Kidney tubule cell (primary cell): Measurements from ENCODE around the gene PRDX6.
A peak's percentile ranks its signal among the peaks of the same experiment; 100 is the strongest.
"Not testable (repeated sequence)": the region's sequence is repeated elsewhere in the genome, so short reads cannot be mapped to it uniquely, and the experiment has no call there.

Experiments
- DNase-seq: peaks from one replicate; pipeline ENCODE4 v3.0.0-alpha.2; 2018; ENCODE audit warnings: low spot score

Gene PRDX6

DNA sequence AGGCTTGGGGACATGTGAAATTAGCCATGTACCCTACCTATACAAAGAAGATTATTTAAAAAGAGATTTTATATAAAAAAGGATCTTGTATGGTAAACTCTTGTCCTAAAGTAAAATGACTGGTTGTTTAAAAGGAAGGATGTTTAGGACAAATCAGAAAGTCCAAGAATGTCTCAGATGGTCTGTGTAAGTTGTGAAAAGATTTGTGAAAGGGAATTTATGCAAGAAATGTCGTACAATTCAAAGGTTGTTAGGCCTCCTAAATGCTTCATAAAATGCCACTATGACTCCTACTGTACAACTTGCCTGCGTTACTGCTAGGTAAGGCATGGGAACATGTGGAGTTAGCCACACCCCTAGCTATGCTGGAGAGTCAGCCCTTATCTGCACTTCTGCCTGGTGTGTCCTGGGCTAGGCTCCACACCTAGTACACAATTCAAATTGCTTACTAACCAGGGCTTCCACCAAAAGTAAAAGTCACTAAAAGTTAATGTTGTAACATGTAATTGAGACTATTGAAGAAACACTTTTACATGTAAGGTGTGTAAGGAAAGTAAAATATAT is 19.7 kb downstream of the PRDX6 start:
- no peak for DNase-seq

DNA sequence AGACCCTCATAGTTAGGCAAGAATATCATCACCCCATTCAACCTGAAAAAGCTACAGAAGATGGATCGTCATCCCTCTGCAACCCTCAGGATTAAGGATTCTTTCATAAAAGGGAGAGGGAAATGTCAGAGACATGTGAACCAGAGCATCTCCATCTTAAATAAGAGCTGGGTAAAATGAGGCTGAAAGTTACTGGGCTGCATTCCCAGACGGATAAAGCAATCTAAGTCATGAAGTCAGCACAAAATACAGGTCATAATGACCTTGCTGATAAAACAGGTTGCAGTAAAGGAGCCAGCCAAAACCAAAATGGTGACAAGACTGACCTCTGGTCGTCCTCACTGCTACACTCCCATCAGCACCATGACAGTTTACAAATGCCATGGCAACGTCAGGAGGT is 22.6 kb downstream of the PRDX6 start:
- no peak for DNase-seq

DNA sequence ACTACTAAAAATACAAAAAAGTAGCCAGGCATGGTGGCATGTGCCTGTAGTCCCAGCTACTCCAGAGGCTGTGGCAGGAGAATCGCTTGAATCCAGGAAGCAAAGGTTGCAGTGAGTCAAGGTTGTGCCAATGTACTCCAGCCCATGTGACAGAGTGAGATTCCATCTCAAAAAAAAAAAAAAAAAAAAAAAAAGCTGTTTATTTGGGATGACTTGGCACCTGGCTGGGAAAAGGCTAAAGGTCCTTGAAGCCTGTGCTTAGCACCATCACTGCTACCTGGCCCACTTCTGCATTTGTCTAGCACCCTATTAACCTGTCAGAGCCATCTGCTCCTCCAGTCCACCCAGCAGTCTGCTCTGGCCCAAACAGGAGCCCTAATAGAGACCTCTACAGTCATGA is 25.0 kb downstream of the PRDX6 start:
- peak; percentile 24 for DNase-seq

DNA sequence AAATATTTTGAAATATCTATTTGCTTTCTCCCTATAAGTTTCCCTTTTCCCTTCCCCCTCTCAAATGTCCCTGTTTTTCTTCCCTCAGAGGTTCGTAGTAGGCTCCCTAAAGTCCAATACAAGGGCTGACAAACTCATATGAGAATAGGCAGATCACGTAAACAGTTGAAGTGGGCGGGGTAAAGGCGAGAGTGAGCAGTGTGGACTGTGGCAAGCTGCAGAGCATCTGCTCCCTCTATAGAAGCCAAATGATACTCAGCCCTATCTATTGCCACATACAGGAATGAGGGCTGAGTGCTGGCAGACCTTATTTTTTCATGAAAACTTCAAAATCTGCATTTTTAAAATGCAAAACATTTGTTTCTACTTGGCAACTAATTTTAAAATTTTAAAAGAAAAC is 26.3 kb downstream of the PRDX6 start:
- no peak for DNase-seq

DNA sequence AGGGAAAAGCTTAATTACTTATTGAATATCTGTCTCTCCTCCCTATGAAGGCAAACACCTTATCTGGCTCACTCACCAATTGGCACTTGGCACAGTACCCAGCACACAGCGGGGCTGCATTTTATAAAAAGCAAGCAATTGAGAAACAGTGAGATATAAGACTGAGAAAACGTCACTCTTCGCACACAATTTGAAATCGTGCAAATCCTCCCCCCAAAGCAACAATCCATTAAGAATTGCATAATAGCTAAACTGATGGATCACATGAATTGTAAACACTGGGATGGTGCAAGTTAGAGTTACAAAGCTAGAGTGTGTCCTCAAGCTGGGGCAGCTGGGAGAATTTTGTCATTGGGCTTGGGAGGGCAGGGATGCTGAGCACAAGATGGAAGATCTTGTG is 27.1 kb downstream of the PRDX6 start:
- no peak for DNase-seq

DNA sequence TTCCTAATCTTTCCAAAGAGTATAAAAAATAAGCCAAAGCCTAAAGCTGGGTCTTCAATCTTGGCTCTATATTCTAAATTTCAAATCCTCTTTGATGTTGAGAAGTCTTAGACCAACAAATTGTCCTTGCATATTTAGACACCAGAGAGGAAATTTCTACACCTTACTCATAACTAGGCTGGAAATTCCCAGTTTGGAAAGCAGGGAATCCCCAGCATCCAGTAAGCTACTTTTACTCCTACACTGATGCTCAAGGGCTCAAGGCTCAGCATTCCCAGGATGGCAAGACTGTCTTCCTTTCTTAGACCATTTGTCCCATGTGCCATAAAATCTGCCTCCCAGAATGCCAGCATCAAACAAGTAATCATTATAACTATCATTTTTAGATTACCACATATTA is 28.3 kb downstream of the PRDX6 start:
- DNase-seq, result peak; percentile 69

DNA sequence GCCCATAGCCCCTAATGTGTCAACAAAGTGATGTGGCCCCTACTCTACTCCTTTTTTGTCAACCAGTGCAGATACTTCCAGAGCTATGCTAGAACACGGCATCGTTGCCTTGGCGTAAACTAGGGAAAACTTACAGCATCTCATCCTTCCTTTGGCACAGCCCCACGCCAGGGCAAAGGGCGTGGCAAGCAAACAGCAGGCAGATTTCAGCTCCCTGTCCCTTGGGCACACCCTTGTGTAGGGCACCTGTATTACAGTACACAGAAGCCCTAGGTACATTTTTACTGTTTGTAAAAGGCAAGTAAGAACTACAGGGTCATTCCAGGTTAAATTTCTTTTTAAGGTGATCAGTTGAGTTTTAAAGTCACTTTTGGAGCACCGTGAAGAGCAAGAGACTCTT is 29.3 kb downstream of the PRDX6 start:
- DNase-seq, result peak; percentile 80

DNA sequence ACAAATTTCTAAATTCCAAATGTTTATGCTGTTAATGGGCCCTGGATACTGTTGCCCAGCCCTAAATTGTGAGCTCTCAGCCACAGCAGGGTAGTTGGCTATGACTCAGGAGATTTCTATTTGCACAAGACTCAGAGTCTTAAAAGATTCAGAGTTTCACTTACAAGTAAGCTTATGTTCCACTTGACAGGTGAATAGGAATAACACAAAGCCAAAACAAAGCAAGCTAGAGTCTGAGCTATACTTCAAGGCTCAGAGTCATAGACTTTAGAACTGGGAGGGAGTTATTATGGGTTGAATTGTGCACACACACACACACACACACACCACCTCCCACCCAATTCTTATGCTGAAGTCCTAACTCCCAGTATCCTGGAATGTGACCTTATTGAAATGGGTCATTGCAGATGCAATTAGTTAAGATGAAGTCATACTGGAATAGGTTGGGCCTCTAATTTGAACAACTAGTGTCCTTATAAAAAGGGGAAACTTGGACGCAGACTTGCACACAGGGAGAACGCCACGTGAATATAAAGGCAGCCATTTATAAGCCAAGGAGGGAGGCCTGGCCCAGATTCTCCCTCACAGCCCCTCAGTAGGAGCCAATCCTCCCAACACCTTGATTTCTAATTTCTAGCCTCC is 30.2 kb downstream of the PRDX6 start:
- DNase-seq, result peak; percentile 98

DNA sequence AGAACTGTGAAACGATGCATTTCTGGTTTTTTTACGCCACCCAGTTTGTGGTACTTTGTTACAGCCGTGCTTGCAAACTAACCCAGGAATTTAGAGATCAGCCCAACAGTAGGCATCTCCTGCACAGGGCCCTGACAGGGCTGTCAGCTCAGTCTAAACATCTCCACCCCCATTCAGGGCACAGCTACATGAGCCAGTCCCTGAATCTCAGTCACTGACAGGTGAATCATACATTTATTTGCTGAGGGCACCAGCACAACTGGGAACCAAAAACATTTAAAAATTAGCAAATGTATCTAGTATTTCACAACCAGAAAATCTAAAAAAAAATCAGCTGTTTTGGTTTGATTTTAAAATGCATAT is 30.7 kb downstream of the PRDX6 start:
- peak; percentile 85 for DNase-seq

DNA sequence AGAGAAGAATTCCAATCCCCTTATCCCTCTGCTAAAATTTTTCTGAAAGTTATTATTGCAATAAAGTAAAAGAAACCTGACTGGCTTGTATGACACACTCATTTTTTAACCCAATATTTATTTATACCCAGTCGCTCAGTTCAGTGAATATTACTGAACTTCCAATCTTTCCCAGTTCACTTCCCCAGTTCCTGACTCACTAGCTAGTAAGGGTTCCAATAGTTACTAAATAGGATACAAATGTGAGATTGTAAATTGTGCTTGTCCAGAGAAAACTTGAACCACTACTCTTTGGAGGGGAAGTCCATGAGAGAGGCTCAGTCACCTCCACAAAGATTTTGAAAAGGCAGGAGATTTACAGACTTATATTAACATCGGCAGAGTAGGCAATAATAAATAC is 31.4 kb downstream of the PRDX6 start:
- DNase-seq, result peak; percentile 61

DNA sequence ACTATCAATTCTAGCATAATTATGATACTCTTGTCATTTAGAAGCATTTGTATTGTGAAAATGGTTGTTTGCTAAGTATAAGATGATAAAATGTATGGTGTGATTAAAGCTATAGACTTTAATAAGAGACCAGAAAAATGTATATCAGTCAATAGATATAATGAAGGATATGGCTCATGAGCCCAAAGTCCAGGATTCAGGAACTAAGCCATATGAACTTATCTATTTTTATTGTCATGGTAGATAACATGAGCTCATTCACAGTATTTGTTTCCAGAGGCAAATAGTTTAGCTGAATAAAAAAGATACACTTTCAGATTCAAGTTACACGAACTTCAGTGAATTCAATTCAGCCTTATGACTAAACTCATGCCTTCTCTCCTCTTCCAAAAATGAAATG is 32.7 kb downstream of the PRDX6 start:
- no peak for DNase-seq

DNA sequence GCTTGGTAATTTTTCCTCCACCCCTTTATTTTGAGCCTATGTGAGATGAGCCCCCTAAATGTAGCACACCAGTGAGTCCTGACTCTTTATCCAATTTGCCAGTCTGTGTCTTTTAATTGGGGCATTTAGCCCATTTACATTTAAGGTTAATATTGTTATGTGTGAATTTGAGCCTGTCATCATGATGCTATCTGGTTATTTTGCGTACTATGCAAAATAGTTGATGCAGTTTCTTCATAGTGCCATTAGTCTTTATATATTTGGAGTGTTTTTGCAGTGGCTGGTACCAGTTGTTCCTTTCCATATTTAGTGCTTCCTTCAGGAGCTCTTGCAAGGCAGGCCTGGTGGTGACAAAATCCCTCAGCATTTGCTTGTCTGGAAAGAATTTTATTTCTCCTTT is 37.4 kb downstream of the PRDX6 start:
- DNase-seq, result not testable (repeated sequence)

DNA sequence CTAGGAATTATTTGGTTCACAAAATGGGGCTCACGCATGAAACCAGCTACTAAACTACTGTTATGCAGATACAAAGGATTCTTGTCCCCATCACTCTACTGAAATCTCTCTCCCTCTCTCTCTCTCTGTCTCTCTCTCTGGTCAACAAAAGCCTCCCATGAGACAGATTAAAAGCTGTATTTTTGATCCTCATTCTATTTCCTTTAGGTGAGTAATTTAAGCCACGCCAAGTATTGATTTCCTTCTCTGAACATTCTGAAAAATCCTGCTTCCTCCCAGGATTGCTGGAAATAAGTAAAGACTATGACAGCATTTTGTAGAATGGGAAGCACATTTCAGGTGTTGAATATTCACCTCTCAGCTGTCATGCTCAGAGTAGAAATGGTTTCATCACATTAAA is 43.7 kb downstream of the PRDX6 start:
- DNase-seq, result no peak

DNA sequence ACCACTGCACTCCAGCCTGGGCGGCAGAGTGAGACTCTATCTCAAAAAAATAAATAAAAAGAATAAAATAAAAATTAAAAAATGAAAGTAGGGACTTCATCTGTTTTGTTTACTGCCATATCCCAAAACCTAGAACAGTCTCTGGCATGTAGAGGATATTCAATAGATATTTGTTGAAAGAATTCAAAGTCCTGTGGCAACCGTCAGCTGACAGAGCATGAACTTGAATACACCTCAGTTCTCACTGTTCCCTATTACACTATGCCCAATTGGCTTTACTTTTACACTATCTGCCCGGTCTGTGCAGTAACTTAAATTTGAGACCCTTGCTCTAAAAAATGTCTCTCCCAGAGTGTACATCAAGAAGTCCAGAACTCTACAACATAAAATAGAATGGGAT is 46.2 kb downstream of the PRDX6 start:
- no peak for DNase-seq

DNA sequence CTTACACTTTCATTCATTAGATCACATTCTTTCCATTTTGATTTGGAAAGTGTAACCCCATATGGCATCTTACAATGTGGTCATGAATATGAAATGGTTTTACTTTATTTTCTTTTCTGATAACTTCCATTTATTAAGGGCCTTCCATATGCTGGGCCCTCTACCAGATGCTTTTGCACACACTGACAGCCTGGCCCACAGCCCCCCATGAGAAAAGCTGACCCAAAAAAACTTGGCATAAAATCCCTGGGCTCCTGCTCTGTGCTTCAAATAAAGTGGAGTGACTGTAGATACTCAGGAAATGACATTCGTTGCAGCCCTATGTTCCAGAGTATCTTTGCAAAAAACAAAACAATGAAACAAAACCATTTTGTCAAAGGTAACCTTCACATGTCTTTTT is 48.8 kb downstream of the PRDX6 start:
- no peak for DNase-seq

DNA sequence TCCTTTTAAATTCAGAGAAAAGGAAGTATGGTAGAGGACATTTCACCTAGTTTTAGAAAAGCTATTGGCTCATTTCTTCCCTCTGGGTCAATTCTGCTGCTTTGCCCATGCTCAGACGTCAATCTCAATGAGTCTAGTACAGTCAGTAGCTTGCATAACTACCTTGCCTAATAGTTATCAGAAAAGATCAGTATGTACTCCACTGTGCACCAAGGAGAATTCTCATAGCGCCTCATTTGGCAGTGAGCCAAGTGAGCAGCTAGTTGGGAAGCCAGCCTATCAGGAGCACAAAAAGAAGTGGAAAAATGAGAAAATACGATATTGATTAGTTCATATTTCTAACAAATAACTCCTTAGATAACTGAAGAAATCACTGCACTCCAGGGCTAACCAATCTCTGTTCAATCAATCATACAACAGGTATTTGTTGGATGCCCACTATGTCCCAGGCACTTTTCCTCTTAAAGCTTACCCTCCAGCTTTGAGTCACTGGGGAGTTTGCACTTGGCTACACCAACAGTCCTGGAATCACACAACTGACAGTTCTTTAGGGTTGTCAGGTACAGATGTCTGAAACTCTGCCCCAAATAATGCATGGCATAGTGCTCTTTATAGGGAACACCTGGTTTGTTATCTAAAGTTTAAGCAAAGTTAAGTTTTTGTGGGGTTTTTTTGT is 50.2 kb downstream of the PRDX6 start:
- peak; percentile 20 for DNase-seq

DNA sequence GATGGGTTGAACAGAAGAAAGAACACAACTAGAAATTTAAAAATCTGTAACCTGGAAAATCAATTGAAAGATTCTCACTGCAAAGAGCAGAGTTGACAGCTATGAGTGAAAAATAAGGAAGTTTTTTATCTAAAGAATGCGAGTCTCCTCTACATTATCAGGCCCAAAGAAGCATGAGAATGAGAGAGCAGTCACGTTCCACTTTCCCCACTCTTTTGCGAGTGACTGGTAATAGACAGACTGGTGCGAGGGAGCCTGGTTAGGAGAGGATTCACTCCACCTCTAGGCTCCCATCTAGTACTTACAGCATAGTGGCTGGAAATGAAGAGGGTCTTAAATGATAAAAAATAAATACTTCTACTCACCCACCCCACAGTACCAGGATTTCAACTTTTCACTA is 52.0 kb downstream of the PRDX6 start:
- no peak for DNase-seq

DNA sequence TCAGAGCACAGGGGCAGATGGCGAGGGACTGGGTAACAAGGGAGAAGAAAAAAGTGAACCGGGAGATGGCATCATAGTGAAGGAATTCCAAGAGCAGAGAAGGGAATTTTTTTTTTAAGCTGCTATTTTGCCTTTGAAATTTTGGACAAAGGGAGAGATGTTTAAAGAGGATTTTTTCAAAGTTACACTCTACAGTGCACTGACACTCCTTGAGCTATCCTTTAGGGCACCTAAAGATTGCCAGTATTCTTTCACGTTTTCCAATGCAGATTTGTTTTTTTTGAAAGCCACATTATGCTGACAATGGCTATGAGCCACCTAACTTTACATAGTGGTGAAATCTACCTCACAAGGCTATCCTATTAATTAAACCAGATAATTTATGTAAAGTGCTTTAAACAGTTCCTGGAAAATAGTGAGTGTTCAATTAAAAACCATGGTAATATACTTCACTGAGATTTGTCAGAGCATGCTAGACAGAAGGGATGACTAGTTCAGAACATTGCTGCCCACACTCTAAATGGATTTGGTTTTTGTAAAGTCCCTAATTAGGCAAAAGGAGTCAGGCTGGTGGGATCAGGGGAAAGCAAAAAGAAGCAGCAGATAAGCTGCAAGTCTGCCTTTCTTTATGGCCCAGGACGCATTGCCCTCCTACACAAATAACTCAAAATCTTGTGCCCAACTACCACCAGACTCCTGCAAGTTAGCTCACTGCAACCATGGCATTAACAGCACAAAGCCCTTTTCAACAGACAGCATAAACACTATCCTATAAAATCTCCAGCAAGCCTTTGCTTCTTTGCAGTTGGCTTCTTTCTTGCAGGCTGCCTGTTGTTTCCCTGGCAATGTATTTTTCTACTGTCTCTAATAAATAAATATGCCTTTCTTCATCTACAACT is 53.9 kb downstream of the PRDX6 start:
- DNase-seq, result no peak

DNA sequence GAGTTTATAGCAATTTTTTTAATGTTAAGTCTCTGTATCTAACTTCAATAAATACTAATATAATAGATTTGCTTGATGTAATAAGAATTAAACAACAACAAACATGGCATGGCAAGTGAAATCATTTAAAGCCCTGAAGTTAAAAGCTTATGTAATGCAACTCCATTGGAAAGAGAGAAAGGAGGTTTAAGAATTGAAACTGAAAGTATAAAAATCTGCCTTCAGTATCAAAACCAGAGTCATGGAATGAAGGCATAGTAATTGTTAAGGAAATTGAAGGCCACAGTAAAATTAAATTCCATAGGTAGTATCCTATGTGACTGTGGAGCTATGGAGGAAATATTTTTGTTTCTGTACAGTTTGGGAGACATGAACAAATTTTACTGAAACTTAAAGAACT is 55.1 kb downstream of the PRDX6 start:
- DNase-seq, result no peak

DNA sequence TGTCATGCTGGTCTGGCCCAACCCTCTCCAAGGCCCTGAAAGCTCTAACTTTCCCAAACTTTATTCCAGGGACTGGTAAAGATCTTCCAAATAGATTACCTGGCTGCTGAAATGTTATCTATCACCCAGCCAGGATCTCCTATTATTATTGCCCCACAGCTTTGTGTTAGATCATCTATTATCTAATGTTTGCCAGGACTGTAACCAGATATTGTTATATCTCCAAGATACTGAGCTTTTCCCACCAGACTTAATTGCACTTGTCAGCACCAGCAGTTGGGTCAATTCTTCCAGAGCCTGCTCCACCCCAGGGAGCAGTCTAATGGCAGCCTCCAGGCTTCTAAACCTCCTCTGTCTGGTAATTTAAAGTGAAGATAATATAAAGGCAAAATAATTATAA is 59.1 kb downstream of the PRDX6 start:
- DNase-seq, result no peak
